GM23338 (cell line): ENCODE measurements around the gene CTNNA3. TPM values are rescaled to one million over a fixed set of nuclear protein-coding genes. Genes with fewer than 3 reads are reported as not detected.
A peak's percentile ranks its signal among the peaks of the same experiment; 100 is the strongest.

Experiments used
- ATAC-seq: fragments of 200-7000 bp; cut with Tn5 transposase; 3 replicates; pipeline ENCODE4 v1.9.1; 2020
- DNase-seq: peaks from one replicate; pipeline ENCODE4 v3.0.0-alpha.2; 2015; ENCODE audit warnings: low spot score
- H2AFZ ChIP-seq: fragments of 200-600 bp; sonication (generic); 2 replicates; pipeline ENCODE4 v1.8.0; 2016; ENCODE audit warnings: antibody characterized with exemption, mild to moderate bottlenecking, moderate library complexity
- H3F3A ChIP-seq: fragments of 200-600 bp; sonication (generic); replicated peaks from 2 replicates; pipeline ENCODE4 v1.8.0; 2017; ENCODE audit warnings: antibody characterized with exemption, mixed run types, low read depth
- H3K27ac ChIP-seq: fragments of 200-600 bp; sonication (generic); 2 replicates; pipeline ENCODE4 v1.6.1; 2016; ENCODE audit warnings: low read depth
- H3K27me3 ChIP-seq: fragments of 200-600 bp; sonication (generic); 2 replicates; pipeline ENCODE4 v1.8.0; 2016; ENCODE audit warnings: mild to moderate bottlenecking, mixed run types, moderate library complexity; ENCODE audit not compliant: insufficient read depth
- H3K36me3 ChIP-seq: fragments of 200-600 bp; sonication (generic); 2 replicates; pipeline ENCODE4 v1.8.0; 2016; ENCODE audit warnings: mild to moderate bottlenecking; ENCODE audit not compliant: insufficient read depth
- H3K4me1 ChIP-seq: fragments of 200-600 bp; sonication (generic); 2 replicates; pipeline ENCODE4 v1.8.0; 2016; ENCODE audit warnings: mild to moderate bottlenecking, moderate library complexity; ENCODE audit not compliant: insufficient read depth
- H3K4me2 ChIP-seq: fragments of 200-600 bp; sonication (generic); 2 replicates; pipeline ENCODE4 v1.7.1; 2017; ENCODE audit warnings: mixed run types
- H3K4me3 ChIP-seq: fragments of 200-600 bp; sonication (generic); 2 replicates; pipeline ENCODE4 v1.6.1; 2016; ENCODE audit warnings: mixed run types
- H3K79me2 ChIP-seq: fragments of 200-600 bp; sonication (generic); replicated peaks from 2 replicates; pipeline ENCODE4 v1.8.0; 2017; ENCODE audit warnings: mild to moderate bottlenecking; ENCODE audit not compliant: insufficient read depth
- H3K9me2 ChIP-seq: fragments of 200-600 bp; sonication (generic); 2 replicates; pipeline ENCODE4 v1.8.0; 2017; ENCODE audit not compliant: insufficient read depth
- H4K20me1 ChIP-seq: fragments of 200-600 bp; sonication (generic); replicated peaks from 2 replicates; pipeline ENCODE4 v1.8.0; 2017; ENCODE audit warnings: mild to moderate bottlenecking; ENCODE audit not compliant: insufficient read depth
- H3K27ac Mint-ChIP-seq: 2 replicates; pipeline ENCODE4 v1.8.0; 2020; ENCODE audit warnings: inconsistent platforms, mild to moderate bottlenecking, moderate library complexity, mixed read lengths
- H3K27me3 Mint-ChIP-seq: 3 replicates; pipeline ENCODE4 v1.8.0; 2022; ENCODE audit warnings: low read depth, mild to moderate bottlenecking, moderate library complexity, mixed read lengths, inconsistent platforms; ENCODE audit not compliant: insufficient read depth, poor library complexity
- H3K36me3 Mint-ChIP-seq: 3 replicates; pipeline ENCODE4 v1.8.0; 2021; ENCODE audit warnings: low read depth, mild to moderate bottlenecking, inconsistent platforms, moderate library complexity, mixed read lengths
- H3K4me1 Mint-ChIP-seq: 3 replicates; pipeline ENCODE4 v1.8.0; 2020; ENCODE audit warnings: mild to moderate bottlenecking, inconsistent platforms, mixed read lengths
- H3K4me3 Mint-ChIP-seq: 3 replicates; pipeline ENCODE4 v1.8.0; 2021; ENCODE audit warnings: moderate library complexity, mild to moderate bottlenecking, inconsistent platforms, mixed read lengths
- H3K9me3 Mint-ChIP-seq: 3 replicates; pipeline ENCODE4 v1.8.0; 2020; ENCODE audit warnings: moderate library complexity, mild to moderate bottlenecking, inconsistent platforms, mixed read lengths
- CTCF ChIP-seq, 2 experiments: fragments of 200-600 bp in 1 of 2; sonication (generic) in 1 of 2; conservative IDR thresholded peaks; 2 replicates each; pipeline versions ENCODE4 v1.5.1 to v1.6.1; 2016 to 2017; ENCODE audit warnings: antibody characterized with exemption in 2 of 2, low read depth in 2 of 2, mild to moderate bottlenecking in 2 of 2, moderate library complexity in 1 of 2
- EZH2 ChIP-seq: fragments of 200-600 bp; sonication (generic); IDR thresholded peaks from one replicate; pipeline ENCODE4 v1.8.0; 2017; ENCODE audit warnings: antibody characterized with exemption, mild to moderate bottlenecking, low read depth; ENCODE audit not compliant: unreplicated experiment
- JUNB ChIP-seq: IDR thresholded peaks from one replicate; pipeline ENCODE4 v1.6.1; 2016; ENCODE audit warnings: antibody characterized with exemption; ENCODE audit not compliant: unreplicated experiment
- NANOG ChIP-seq: IDR thresholded peaks from 2 replicates; pipeline ENCODE4 v1.6.1; 2016; ENCODE audit warnings: antibody characterized with exemption, borderline replicate concordance
- POLR2AphosphoS5 ChIP-seq: IDR thresholded peaks from 2 replicates; pipeline ENCODE4 v1.6.1; 2016; ENCODE audit warnings: antibody characterized with exemption, low read depth
- ZNF114 ChIP-seq: fragments of 250-450 bp; sonication (Bioruptor Pico); IDR thresholded peaks from 2 replicates; pipeline ENCODE4 v1.5.0; 2020; ENCODE audit warnings: mild to moderate bottlenecking, moderate library complexity
- ZNF331 ChIP-seq: fragments of 250-450 bp; sonication (Bioruptor Pico); IDR thresholded peaks from 2 replicates; pipeline ENCODE4 v1.5.0; 2020; ENCODE audit warnings: low read depth, mild to moderate bottlenecking, moderate library complexity
- polyA plus RNA-seq: library from polyadenylated mRNA; unstranded; fragments of >200 nt; fragmentation: Nextera tagmentation; extraction: Ambion mirVana; gene quantifications from 2 replicates; pipeline ENCODE4 v1.2.1, GENCODE V29; 2016
- total RNA-seq: library from RNA; depleted of rRNA; stranded (reverse); fragments of >200 nt; shearing (Covaris generic); gene quantifications from 2 replicates; pipeline ENCODE4 v1.2.3, GENCODE V29; 2014
- TF ChIP-seq, protein P1 (sequence below): IDR thresholded peaks from 2 replicates; pipeline ENCODE4 v1.6.1; 2016; ENCODE audit warnings: antibody characterized with exemption
- TF ChIP-seq, protein P2 (sequence below): fragments of 250-450 bp; sonication (Bioruptor Pico); IDR thresholded peaks from 2 replicates; pipeline ENCODE4 v1.5.0; 2020; ENCODE audit warnings: mild to moderate bottlenecking, moderate library complexity

The CTNNA3 gene
- total and polyA plus RNA-seq, 2 experiments from 2014 or later = 0.71 to 3.3 TPM

- TF ChIP-seq CTCF (conservative IDR thresholded peaks at IDR 0.05; ENCODE audit: low read depth in 2 of 2) (no peak), JUNB (no peak)
Observed at GRCh38 chr10:67521546-67521945, 174.4 kb downstream of the CTNNA3 start (continued).

DNA sequence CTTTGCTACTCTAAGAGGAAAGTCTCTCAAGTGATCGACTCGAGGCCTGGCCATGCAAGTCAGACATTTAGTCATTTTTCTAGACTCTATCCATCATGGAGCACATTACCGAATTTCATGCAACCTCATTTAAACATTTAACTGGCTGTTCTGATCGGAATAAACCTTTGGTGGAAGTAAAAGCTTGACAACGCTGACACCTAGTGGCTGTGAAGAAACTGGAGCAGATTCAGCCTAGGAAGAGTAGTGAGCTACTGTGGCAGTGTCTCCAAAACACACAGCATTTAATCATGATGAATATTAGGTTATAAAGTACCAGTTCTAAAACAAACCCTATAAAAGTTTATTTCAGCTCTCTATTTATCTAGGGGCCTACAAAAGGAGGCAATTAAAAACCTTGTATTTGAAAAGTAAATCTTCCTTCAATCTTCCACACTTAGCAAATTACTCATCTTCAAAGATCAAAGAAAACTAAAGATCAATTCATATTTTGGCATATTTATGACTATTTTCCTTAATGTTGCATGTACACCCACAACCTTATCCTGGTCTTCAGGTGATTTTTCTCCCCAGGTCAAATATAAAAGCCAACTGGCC lies 175.0 kb downstream of the CTNNA3 start:
- Mint-ChIP-seq H3K27me3 (no peaks in the 10 kb centered on the region), H3K36me3 (no peaks in the 10 kb centered on the region), H3K27ac (no peak overlapping the region), H3K4me1 (no peaks in the 10 kb centered on the region), H3K9me3 (no peaks in the 10 kb centered on the region), H3K4me3 (no peak overlapping the region)
- Histone ChIP-seq H3K27ac (no peak overlapping the region), H3K79me2 (no peaks in the 10 kb centered on the region), H3K27me3 (no peaks in the 10 kb centered on the region), H3F3A (no peaks in the 10 kb centered on the region), H3K36me3 (no peaks in the 10 kb centered on the region), H4K20me1 (no peaks in the 10 kb centered on the region), H3K4me3 (no peak overlapping the region), H3K4me1 (no peaks in the 10 kb centered on the region), H3K4me2 (no peak overlapping the region), H2AFZ (no peak overlapping the region), H3K9me2 (no peaks in the 10 kb centered on the region)
- DNase-seq = peak; percentile 80
- no peak for TF ChIP-seq NANOG
- TF ChIP-seq CTCF (conservative IDR thresholded peaks at IDR 0.05; ENCODE audit: low read depth in 2 of 2) = peak; percentile 90 to 95
- ATAC-seq = peak; percentile 92

DNA sequence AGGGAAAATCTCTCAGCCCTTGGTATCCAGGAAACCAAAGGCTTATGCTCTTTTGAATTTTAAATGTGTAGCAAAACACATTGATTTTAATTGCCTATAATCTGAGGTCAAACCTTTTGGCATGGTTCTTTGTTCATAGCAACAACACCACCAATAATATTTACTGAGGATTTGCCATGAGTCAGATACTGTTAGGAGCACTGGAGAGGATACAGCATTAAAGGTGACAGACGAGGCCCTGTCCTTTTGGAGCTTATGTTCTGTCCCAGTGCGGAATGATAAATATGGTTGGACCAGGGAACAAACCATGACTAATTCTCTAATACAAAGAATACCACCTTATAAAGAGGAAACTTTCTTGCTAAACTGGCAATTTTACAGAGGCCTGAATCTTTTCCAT lies 176.6 kb downstream of the CTNNA3 start:
- Histone ChIP-seq H3K27me3 (no peaks in the 10 kb centered on the region), H3K79me2 (no peaks in the 10 kb centered on the region), H3K4me3 (no peak overlapping the region), H4K20me1 (no peaks in the 10 kb centered on the region), H3K4me1 (no peaks in the 10 kb centered on the region), H3F3A (no peaks in the 10 kb centered on the region), H3K4me2 (no peak overlapping the region), H3K9me2 (no peaks in the 10 kb centered on the region), H3K36me3 (no peaks in the 10 kb centered on the region), H3K27ac (no peak overlapping the region), H2AFZ (no peak overlapping the region)
- no peaks in the 10 kb centered on the region for H3K9me3 Mint-ChIP-seq
- no peak for DNase-seq
- no peaks in the 10 kb centered on the region for H3K36me3 Mint-ChIP-seq
- no peak overlapping the region for H3K4me3 Mint-ChIP-seq
- no peak overlapping the region for H3K27ac Mint-ChIP-seq
- H3K27me3 Mint-ChIP-seq = no peaks in the 10 kb centered on the region
- no peak for ATAC-seq
- no peaks in the 10 kb centered on the region for H3K4me1 Mint-ChIP-seq
- TF ChIP-seq JUNB (no peak), EZH2 (no peak), ZNF114 (CRISPR knock-in tag) (no peak), ZNF331 (CRISPR knock-in tag) (no peak), POLR2AphosphoS5 (no peak)
- TF ChIP-seq, protein P1, sequence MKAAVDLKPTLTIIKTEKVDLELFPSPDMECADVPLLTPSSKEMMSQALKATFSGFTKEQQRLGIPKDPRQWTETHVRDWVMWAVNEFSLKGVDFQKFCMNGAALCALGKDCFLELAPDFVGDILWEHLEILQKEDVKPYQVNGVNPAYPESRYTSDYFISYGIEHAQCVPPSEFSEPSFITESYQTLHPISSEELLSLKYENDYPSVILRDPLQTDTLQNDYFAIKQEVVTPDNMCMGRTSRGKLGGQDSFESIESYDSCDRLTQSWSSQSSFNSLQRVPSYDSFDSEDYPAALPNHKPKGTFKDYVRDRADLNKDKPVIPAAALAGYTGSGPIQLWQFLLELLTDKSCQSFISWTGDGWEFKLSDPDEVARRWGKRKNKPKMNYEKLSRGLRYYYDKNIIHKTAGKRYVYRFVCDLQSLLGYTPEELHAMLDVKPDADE = no peak
- TF ChIP-seq, protein P2, sequence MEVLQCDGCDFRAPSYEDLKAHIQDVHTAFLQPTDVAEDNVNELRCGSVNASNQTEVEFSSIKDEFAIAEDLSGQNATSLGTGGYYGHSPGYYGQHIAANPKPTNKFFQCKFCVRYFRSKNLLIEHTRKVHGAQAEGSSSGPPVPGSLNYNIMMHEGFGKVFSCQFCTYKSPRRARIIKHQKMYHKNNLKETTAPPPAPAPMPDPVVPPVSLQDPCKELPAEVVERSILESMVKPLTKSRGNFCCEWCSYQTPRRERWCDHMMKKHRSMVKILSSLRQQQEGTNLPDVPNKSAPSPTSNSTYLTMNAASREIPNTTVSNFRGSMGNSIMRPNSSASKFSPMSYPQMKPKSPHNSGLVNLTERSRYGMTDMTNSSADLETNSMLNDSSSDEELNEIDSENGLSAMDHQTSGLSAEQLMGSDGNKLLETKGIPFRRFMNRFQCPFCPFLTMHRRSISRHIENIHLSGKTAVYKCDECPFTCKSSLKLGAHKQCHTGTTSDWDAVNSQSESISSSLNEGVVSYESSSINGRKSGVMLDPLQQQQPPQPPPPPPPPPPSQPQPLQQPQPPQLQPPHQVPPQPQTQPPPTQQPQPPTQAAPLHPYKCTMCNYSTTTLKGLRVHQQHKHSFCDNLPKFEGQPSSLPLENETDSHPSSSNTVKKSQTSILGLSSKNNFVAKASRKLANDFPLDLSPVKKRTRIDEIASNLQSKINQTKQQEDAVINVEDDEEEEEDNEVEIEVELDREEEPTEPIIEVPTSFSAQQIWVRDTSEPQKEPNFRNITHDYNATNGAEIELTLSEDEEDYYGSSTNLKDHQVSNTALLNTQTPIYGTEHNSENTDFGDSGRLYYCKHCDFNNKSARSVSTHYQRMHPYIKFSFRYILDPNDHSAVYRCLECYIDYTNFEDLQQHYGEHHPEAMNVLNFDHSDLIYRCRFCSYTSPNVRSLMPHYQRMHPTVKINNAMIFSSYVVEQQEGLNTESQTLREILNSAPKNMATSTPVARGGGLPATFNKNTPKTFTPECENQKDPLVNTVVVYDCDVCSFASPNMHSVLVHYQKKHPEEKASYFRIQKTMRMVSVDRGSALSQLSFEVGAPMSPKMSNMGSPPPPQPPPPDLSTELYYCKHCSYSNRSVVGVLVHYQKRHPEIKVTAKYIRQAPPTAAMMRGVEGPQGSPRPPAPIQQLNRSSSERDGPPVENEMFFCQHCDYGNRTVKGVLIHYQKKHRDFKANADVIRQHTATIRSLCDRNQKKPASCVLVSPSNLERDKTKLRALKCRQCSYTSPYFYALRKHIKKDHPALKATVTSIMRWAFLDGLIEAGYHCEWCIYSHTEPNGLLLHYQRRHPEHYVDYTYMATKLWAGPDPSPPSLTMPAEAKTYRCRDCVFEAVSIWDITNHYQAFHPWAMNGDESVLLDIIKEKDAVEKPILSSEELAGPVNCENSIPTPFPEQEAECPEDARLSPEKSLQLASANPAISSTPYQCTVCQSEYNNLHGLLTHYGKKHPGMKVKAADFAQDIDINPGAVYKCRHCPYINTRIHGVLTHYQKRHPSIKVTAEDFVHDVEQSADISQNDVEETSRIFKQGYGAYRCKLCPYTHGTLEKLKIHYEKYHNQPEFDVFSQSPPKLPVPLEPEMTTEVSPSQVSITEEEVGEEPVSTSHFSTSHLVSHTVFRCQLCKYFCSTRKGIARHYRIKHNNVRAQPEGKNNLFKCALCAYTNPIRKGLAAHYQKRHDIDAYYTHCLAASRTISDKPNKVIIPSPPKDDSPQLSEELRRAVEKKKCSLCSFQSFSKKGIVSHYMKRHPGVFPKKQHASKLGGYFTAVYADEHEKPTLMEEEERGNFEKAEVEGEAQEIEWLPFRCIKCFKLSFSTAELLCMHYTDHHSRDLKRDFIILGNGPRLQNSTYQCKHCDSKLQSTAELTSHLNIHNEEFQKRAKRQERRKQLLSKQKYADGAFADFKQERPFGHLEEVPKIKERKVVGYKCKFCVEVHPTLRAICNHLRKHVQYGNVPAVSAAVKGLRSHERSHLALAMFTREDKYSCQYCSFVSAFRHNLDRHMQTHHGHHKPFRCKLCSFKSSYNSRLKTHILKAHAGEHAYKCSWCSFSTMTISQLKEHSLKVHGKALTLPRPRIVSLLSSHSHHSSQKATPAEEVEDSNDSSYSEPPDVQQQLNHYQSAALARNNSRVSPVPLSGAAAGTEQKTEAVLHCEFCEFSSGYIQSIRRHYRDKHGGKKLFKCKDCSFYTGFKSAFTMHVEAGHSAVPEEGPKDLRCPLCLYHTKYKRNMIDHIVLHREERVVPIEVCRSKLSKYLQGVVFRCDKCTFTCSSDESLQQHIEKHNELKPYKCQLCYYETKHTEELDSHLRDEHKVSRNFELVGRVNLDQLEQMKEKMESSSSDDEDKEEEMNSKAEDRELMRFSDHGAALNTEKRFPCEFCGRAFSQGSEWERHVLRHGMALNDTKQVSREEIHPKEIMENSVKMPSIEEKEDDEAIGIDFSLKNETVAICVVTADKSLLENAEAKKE (CRISPR knock-in tag) = no peak
